ENCODE results near the gene PRPSAP1. TPM values are rescaled to one million over a fixed set of nuclear protein-coding genes. Genes with fewer than 3 reads are reported as not detected.

PRPSAP1 gene
- total RNA-seq, 3 donors from 2014 or later = 45.3 to 63.0 (median 61.4) TPM

DNA sequence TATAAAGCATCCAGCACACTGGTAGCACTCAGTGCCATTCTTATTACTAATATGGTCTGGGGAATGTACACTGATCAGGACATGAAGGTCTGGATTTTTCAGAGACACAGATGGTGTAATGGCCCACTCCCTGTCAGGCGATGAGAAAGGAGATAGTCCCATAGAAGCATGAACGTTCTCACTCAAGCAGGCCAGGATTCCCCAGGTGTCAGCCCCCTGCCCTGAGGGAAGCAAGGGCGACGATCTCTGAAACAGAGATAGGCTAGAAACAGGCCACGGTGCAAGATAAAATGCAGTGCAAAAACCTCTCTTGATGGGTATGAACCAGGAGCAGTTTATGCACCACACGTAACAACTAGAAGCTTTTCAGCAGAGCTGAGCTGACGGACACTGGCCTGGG, 10.6 kb downstream of the PRPSAP1 start:
- intact Hi-C loops (cut with DNase I, micrococcal nuclease) = no loop called here
- no peaks in the 10 kb centered on the region for H3K36me3 ChIP-seq (ENCODE audit: low read depth)

GRCh38 chr17:76341301-76341700, 12.4 kb downstream of the PRPSAP1 start:
- intact Hi-C loops (cut with DNase I, micrococcal nuclease) = no loop called here
- DNase-seq (no peak), ATAC-seq (no peak)
- no peaks in the 10 kb centered on the region for H3K36me3 ChIP-seq (ENCODE audit: low read depth)
- no peak overlapping the region for H3K4me3 ChIP-seq
- no peaks in the 10 kb centered on the region for H3K4me1 ChIP-seq (ENCODE audit: low read depth)
- TF ChIP-seq CTCF (IDR thresholded peaks at IDR 0.05) = no peak
- no peaks in the 10 kb centered on the region for H3K9me3 ChIP-seq

More for the DNA sequence above, 10.6 kb downstream of the PRPSAP1 start:
- no peak overlapping the region for H3K4me3 ChIP-seq
- TF ChIP-seq CTCF (IDR thresholded peaks at IDR 0.05) = no peak
- H3K9me3 ChIP-seq = no peaks in the 10 kb centered on the region
- no peak for ATAC-seq
- no peaks in the 10 kb centered on the region for H3K4me1 ChIP-seq (ENCODE audit: low read depth)
- DNase-seq = no peak

DNA sequence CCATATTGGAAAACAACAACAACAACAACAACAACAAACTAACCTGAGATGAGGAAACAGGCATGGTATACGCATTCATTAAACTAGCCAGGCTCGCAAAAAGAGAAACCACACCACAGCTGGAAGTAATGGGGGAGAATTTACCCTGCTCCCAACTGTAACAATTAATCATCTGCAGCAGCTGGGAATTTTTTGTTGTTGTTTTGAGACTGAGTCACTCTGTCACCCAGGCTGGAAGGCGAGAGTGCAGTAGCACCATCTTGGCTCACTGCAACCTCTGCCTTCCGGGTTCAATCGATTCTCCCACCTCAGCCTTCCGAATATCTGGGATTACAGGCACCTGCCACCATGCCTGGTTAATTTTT, 16.3 kb downstream of the PRPSAP1 start:
- no peak overlapping the region for H3K4me3 ChIP-seq
- DNase-seq (no peak), ATAC-seq (no peak)
- H3K36me3 ChIP-seq (ENCODE audit: low read depth) = no peaks in the 10 kb centered on the region
- intact Hi-C loops (cut with DNase I, micrococcal nuclease) = no loop called here
- H3K4me1 ChIP-seq (ENCODE audit: low read depth) = no peaks in the 10 kb centered on the region
- H3K9me3 ChIP-seq = no peaks in the 10 kb centered on the region
- no peak for TF ChIP-seq CTCF (IDR thresholded peaks at IDR 0.05)

GRCh38 chr17:76336756-76337412, 16.8 kb downstream of the PRPSAP1 start:
- Histone ChIP-seq H3K4me3 (no peak overlapping the region), H3K4me1 (ENCODE audit: low read depth) (no peaks in the 10 kb centered on the region), H3K36me3 (ENCODE audit: low read depth) (no peaks in the 10 kb centered on the region), H3K9me3 (no peaks in the 10 kb centered on the region)
- TF ChIP-seq CTCF (IDR thresholded peaks at IDR 0.05) = no peak
- intact Hi-C loops (cut with DNase I, micrococcal nuclease) = no loop called here
- no peak for DNase-seq
- ATAC-seq = no peak

- no peak for DNase-seq
- H3K36me3 ChIP-seq (ENCODE audit: low read depth) = no peaks in the 10 kb centered on the region
- no peak for ATAC-seq
- no peaks in the 10 kb centered on the region for H3K4me1 ChIP-seq (ENCODE audit: low read depth)
- H3K9me3 ChIP-seq = no peaks in the 10 kb centered on the region
- intact Hi-C loops (cut with DNase I, micrococcal nuclease) = no loop called here
- H3K4me3 ChIP-seq = no peak overlapping the region
- TF ChIP-seq CTCF (IDR thresholded peaks at IDR 0.05) = no peak
Measured at GRCh38 chr17:76335716-76336381, 17.9 kb downstream of the PRPSAP1 start.
